GM23248 (cell line): ENCODE results near the gene MAVS. TPM values are rescaled to one million over a fixed set of nuclear protein-coding genes. Genes with fewer than 3 reads are reported as not detected.

ENCODE experiments used
- DNase-seq: peaks from one replicate; pipeline ENCODE4 v3.0.0-alpha.2; 2015
- H2AFZ ChIP-seq: fragments of 200-600 bp; sonication (generic); 2 replicates; pipeline ENCODE4 v1.6.1; 2016; ENCODE audit warnings: antibody characterized with exemption
- H3F3A ChIP-seq: fragments of 200-600 bp; sonication (generic); 2 replicates; pipeline ENCODE4 v1.6.1; 2016; ENCODE audit warnings: mild to moderate bottlenecking, antibody characterized with exemption, mixed run types; ENCODE audit not compliant: insufficient read depth
- H3K27ac ChIP-seq: fragments of 200-600 bp; sonication (generic); 2 replicates; pipeline ENCODE4 v1.5.1; 2016; ENCODE audit warnings: mild to moderate bottlenecking
- H3K27me3 ChIP-seq: fragments of 200-600 bp; sonication (generic); replicated peaks from 2 replicates; pipeline ENCODE4 v1.6.1; 2016; ENCODE audit warnings: mild to moderate bottlenecking; ENCODE audit not compliant: insufficient read depth
- H3K36me3 ChIP-seq: fragments of 200-600 bp; sonication (generic); 2 replicates; pipeline ENCODE4 v1.6.1; 2016; ENCODE audit warnings: low read depth, mild to moderate bottlenecking
- H3K4me1 ChIP-seq: fragments of 200-600 bp; sonication (generic); 2 replicates; pipeline ENCODE4 v1.6.1; 2016; ENCODE audit warnings: mild to moderate bottlenecking; ENCODE audit not compliant: insufficient read depth
- H3K4me2 ChIP-seq: fragments of 200-600 bp; sonication (generic); one replicate; pipeline ENCODE4 v1.6.1; 2016; ENCODE audit warnings: mild to moderate bottlenecking; ENCODE audit not compliant: unreplicated experiment
- H3K4me3 ChIP-seq: fragments of 200-600 bp; sonication (generic); 2 replicates; pipeline ENCODE4 v1.5.1; 2016; ENCODE audit warnings: mild to moderate bottlenecking
- H3K79me2 ChIP-seq: fragments of 200-600 bp; sonication (generic); 2 replicates; pipeline ENCODE4 v1.6.1; 2016; ENCODE audit warnings: mild to moderate bottlenecking; ENCODE audit not compliant: insufficient read depth
- H3K9ac ChIP-seq: fragments of 200-600 bp; sonication (generic); 2 replicates; pipeline ENCODE4 v1.6.1; 2016; ENCODE audit warnings: mild to moderate bottlenecking
- H3K9me2 ChIP-seq: fragments of 200-600 bp; sonication (generic); 2 replicates; pipeline ENCODE4 v1.6.1; 2016; ENCODE audit warnings: mixed run types, mild to moderate bottlenecking, moderate library complexity; ENCODE audit not compliant: insufficient read depth
- H3K9me3 ChIP-seq: fragments of 200-600 bp; sonication (generic); one replicate; pipeline ENCODE4 v1.6.1; 2017; ENCODE audit warnings: low read depth
- H4K20me1 ChIP-seq: fragments of 200-600 bp; sonication (generic); 2 replicates; pipeline ENCODE4 v1.6.0; 2016; ENCODE audit not compliant: insufficient read depth
- EZH2 ChIP-seq: fragments of 200-600 bp; sonication (generic); IDR thresholded peaks from 2 replicates; pipeline ENCODE4 v1.6.1; 2018; ENCODE audit warnings: antibody characterized with exemption, mild to moderate bottlenecking; ENCODE audit not compliant: insufficient read depth, poor library complexity, severe bottlenecking
- EZH2phosphoT487 ChIP-seq: fragments of 200-600 bp; sonication (generic); IDR thresholded peaks from 2 replicates; pipeline ENCODE4 v1.6.1; 2018; ENCODE audit warnings: antibody characterized with exemption, moderate library complexity, mild to moderate bottlenecking, low read depth; ENCODE audit not compliant: insufficient read depth
- WGBS, 2 experiments: methylation state at CpG; one replicate each; pipeline ENCODE4 v1.1.6; 2015 to 2017; ENCODE audit warnings: low lambda C conversion rate in 2 of 2, low coverage in 1 of 2; ENCODE audit errors: missing lambda C conversion rate in 2 of 2; 5-methylcytosine and 5-hydroxymethylcytosine counted together
- in situ Hi-C: fragments of 300-500 bp; cut with MboI; formaldehyde crosslinking; loops from 2 replicates; pipeline ENCODE4 v1.15.0; 2020
- polyA plus RNA-seq: library from polyadenylated mRNA; unstranded; fragments of >200 nt; fragmentation: Nextera tagmentation; extraction: Ambion mirVana; gene quantifications from 2 replicates; pipeline ENCODE4 v1.2.1, GENCODE V29; 2016
- total RNA-seq: library from RNA; depleted of rRNA; stranded (reverse); fragments of >200 nt; shearing (Covaris generic); gene quantifications from 2 replicates; pipeline ENCODE4 v1.2.3, GENCODE V29; 2014

MAVS gene
- total and polyA plus RNA-seq, 2 experiments from 2014 or later: 12.0 to 22.0 TPM

- peak overlapping the region; percentile 92 for H3K9ac ChIP-seq
- in situ Hi-C loops: no loop called here
- peak overlapping the region; percentile 83 for H2AFZ ChIP-seq
- peak overlapping the region; percentile 80 for H3K4me3 ChIP-seq
- peaks cover 10% of the 10 kb centered on the region for H3K4me1 ChIP-seq
- WGBS, 2 experiments: 1 to 2% methylated on average over 20 to 21 of the region's 22 CpGs
- H3K27me3 ChIP-seq: no peaks in the 10 kb centered on the region
- no peaks in the 10 kb centered on the region for H4K20me1 ChIP-seq
- peak overlapping the region; percentile 93 for H3K4me2 ChIP-seq
- 0 out of 2 replicates have a peak, but pooled peaks cover 8% of the 10 kb centered on the region for H3F3A ChIP-seq
- no peaks in the 10 kb centered on the region for H3K9me3 ChIP-seq
- H3K27ac ChIP-seq: peak overlapping the region; percentile 47
- H3K79me2 ChIP-seq: peaks cover 52% of the 10 kb centered on the region
- no peaks in the 10 kb centered on the region; the same call in 1 of the 2 replicates for H3K36me3 ChIP-seq
- no peaks in the 10 kb centered on the region for H3K9me2 ChIP-seq
- no peak for DNase-seq
- TF ChIP-seq EZH2phosphoT487: no peak
- no peak for TF ChIP-seq EZH2
Measured at GRCh38 chr20:3846378-3846739, 275 bp upstream of the MAVS start.

GRCh38 chr20:3847429-3847940 is 851 bp downstream of the MAVS start:
- WGBS, 2 experiments: 7 to 10% methylated on average over 8 of the region's 8 CpGs
- peaks cover 10% of the 10 kb centered on the region for H3K4me1 ChIP-seq

GRCh38 chr20:3848565-3848964 is 1.9 kb downstream of the MAVS start:
- in situ Hi-C loops: no loop called here
- H3K4me3 ChIP-seq: no peak overlapping the region
- H3K27ac ChIP-seq: no peak overlapping the region
- H3K9me3 ChIP-seq: no peaks in the 10 kb centered on the region
- DNase-seq: no peak
- no peaks in the 10 kb centered on the region for H3K27me3 ChIP-seq
- H3K9ac ChIP-seq: 0 out of 2 replicates have a peak overlapping the region, but pooled peaks have one; percentile 25
- H3K4me1 ChIP-seq: peaks cover 8% of the 10 kb centered on the region
- H2AFZ ChIP-seq: no peak overlapping the region
- H3K9me2 ChIP-seq: no peaks in the 10 kb centered on the region
- 96 to 100% methylated on average over 1 of the region's 1 CpG for WGBS, 2 experiments
- TF ChIP-seq EZH2 (no peak), EZH2phosphoT487 (no peak)
- H4K20me1 ChIP-seq: no peaks in the 10 kb centered on the region
- H3K79me2 ChIP-seq: peaks cover 64% of the 10 kb centered on the region
- H3K36me3 ChIP-seq: no peaks in the 10 kb centered on the region; the same call in 1 of the 2 replicates
- H3F3A ChIP-seq: 0 out of 2 replicates have a peak, but pooled peaks cover 8% of the 10 kb centered on the region
- no peak overlapping the region for H3K4me2 ChIP-seq

More at GRCh38 chr20:3847429-3847940, 851 bp downstream of the MAVS start:
- Histone ChIP-seq H3K9ac (peak overlapping the region; percentile 92), H3K4me3 (peak overlapping the region; percentile 80), H3K9me3 (no peaks in the 10 kb centered on the region), H3K4me2 (peak overlapping the region; percentile 93), H3K27me3 (no peaks in the 10 kb centered on the region), H3K9me2 (no peaks in the 10 kb centered on the region), H3K36me3 (no peaks in the 10 kb centered on the region; the same call in 1 of the 2 replicates), H3F3A (0 out of 2 replicates have a peak, but pooled peaks cover 8% of the 10 kb centered on the region), H2AFZ (peak overlapping the region; percentile 83), H3K27ac (peak overlapping the region; percentile 49), H4K20me1 (no peaks in the 10 kb centered on the region), H3K79me2 (peaks cover 61% of the 10 kb centered on the region)
- no peak for DNase-seq
- in situ Hi-C loops: no loop called here
- no peak for TF ChIP-seq EZH2phosphoT487
- TF ChIP-seq EZH2: no peak

DNA sequence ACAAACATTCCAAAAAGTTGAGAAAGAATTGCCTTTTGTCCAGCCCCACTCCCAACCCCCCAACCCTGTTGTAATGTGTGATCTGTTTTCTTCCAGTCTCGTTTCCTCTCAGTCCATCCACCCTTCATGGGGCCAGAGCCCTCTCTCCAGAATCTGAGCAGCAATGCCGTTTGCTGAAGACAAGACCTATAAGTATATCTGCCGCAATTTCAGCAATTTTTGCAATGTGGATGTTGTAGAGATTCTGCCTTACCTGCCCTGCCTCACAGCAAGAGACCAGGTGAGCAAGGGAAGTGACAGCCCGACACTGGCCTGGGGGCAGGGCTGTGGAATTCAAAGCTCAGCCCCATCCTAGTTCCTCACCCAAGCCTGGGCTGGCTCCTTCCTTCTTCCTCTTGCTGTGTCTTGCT is 7.8 kb downstream of the MAVS start:
- Histone ChIP-seq H2AFZ (no peak overlapping the region), H3K4me1 (no peaks in the 10 kb centered on the region), H3K9me2 (no peaks in the 10 kb centered on the region), H3K79me2 (peaks cover 52% of the 10 kb centered on the region), H3K4me3 (no peak overlapping the region), H3K9ac (no peak overlapping the region), H3K36me3 (peaks cover 16% of the 10 kb centered on the region; the same call in 1 of the 2 replicates), H3F3A (peaks cover 4% of the 10 kb centered on the region; the same call in 1 of the 2 replicates), H3K27me3 (no peaks in the 10 kb centered on the region), H3K4me2 (no peak overlapping the region), H3K27ac (no peak overlapping the region), H4K20me1 (no peaks in the 10 kb centered on the region), H3K9me3 (no peaks in the 10 kb centered on the region)
- no peak for DNase-seq
- TF ChIP-seq EZH2phosphoT487: no peak
- no peak for TF ChIP-seq EZH2
- in situ Hi-C loops: no loop called here
- WGBS, 2 experiments: 90 to 97% methylated on average over 4 of the region's 4 CpGs
